Duodenal mucosa (tissue), 2 donors: Measurements from ENCODE around the gene GRK2.

ENCODE experiments used
- H3K27ac ChIP-seq: one replicate; pipeline ENCODE4 v1.7.0; 2013; ENCODE audit warnings: low read depth, low read length
- H3K27me3 ChIP-seq, 2 donors: one replicate each; pipeline ENCODE4 v1.7.0; 2013; ENCODE audit warnings: low read length in 2 of 2, control low read depth in 1 of 2; ENCODE audit not compliant: insufficient read depth in 2 of 2, control insufficient read depth in 1 of 2
- H3K36me3 ChIP-seq, 2 donors: one replicate each; pipeline ENCODE4 v1.7.0; 2013; ENCODE audit warnings: low read length in 2 of 2, control low read depth in 1 of 2; ENCODE audit not compliant: insufficient read depth in 2 of 2, control insufficient read depth in 1 of 2
- H3K4me1 ChIP-seq, 2 donors: one replicate each; pipeline ENCODE4 v1.7.0; 2013; ENCODE audit warnings: low read length in 2 of 2, control low read depth in 1 of 2; ENCODE audit not compliant: insufficient read depth in 2 of 2, control insufficient read depth in 1 of 2
- H3K4me3 ChIP-seq, 2 donors: one replicate each; pipeline ENCODE4 v1.7.0; 2013; ENCODE audit warnings: low read length in 2 of 2, low read depth in 1 of 2
- H3K9ac ChIP-seq, 2 donors: one replicate each; pipeline ENCODE4 v1.7.0; 2013; ENCODE audit warnings: low read length in 2 of 2, low read depth in 1 of 2
- H3K9me3 ChIP-seq, 2 donors: one replicate each; pipeline ENCODE4 v1.7.0; 2013; ENCODE audit warnings: low read length in 2 of 2, control low read depth in 1 of 2; ENCODE audit not compliant: control insufficient read depth in 1 of 2

GRK2 gene

DNA sequence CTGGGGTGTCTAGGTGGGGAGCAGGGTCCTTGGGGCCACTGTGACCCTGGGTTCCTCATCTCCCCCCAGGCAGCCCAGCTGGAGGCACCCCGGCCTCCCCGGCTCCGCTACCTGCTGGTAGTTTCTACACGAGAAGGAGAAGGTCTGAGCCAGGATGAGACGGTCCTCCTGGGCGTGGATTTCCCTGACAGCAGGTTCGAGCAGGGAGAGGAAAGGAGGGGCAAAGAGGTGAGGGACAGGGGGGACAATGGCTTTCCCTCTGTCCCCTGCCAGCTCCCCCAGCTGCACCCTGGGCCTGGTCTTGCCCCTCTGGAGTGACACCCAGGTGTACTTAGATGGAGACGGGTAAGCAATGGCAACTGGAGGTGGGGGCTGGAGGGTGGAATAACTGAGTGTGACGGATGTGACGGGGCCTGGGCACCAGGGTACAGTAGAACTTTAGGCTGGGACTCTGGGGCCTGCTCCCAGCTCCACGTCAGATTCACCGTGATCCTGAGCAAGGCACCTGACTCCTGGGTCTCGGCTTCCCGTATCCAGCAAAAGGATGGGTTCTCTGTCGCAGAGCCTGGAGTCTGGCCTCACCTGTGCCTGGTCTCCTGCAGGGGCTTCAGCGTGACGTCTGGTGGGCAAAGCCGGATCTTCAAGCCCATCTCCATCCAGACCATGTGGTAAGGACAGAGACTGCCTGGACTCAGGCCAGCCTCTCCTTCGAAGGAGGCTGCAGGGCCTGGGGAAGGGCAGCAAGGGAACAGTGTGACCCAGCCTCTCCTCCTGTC, 40.7 kb downstream of the GRK2 start:
- H3K4me1 ChIP-seq: peaks cover 16 to 22% of the 10 kb centered on the region in 2 donors
- H3K4me3 ChIP-seq: no peak overlapping the region
- H3K27me3 ChIP-seq: no peaks in the 10 kb centered on the region
- H3K27ac ChIP-seq: no peak overlapping the region
- H3K9ac ChIP-seq: no peak overlapping the region
- no peaks in the 10 kb centered on the region for H3K9me3 ChIP-seq
- H3K36me3 ChIP-seq: peaks cover 17 to 51% of the 10 kb centered on the region in 2 donors

DNA sequence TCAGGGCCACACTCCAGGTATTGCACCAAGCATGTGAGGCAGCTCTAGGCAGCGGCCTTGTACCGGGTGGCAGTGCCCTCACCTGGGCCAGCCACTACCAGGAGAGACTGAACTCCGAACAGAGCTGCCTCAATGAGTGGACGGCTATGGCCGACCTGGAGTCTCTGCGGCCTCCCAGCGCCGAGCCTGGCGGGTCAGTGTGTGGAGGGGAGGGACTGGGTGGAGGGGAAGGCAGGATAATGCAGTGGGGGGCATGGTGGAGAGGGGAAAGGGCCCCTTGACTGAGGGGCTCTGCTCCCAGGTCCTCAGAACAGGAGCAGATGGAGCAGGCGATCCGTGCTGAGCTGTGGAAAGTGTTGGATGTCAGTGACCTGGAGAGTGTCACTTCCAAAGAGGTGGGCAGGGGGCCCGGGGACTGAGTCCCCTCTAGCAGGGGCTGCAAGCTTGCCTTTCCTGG, 41.3 kb downstream of the GRK2 start:
- no peak overlapping the region for H3K4me3 ChIP-seq
- no peaks in the 10 kb centered on the region for H3K27me3 ChIP-seq
- no peak overlapping the region for H3K9ac ChIP-seq
- H3K4me1 ChIP-seq: peaks cover 16 to 20% of the 10 kb centered on the region in 2 donors
- no peak overlapping the region for H3K27ac ChIP-seq
- H3K36me3 ChIP-seq: peaks cover 17 to 52% of the 10 kb centered on the region in 2 donors
- H3K9me3 ChIP-seq: no peaks in the 10 kb centered on the region

DNA sequence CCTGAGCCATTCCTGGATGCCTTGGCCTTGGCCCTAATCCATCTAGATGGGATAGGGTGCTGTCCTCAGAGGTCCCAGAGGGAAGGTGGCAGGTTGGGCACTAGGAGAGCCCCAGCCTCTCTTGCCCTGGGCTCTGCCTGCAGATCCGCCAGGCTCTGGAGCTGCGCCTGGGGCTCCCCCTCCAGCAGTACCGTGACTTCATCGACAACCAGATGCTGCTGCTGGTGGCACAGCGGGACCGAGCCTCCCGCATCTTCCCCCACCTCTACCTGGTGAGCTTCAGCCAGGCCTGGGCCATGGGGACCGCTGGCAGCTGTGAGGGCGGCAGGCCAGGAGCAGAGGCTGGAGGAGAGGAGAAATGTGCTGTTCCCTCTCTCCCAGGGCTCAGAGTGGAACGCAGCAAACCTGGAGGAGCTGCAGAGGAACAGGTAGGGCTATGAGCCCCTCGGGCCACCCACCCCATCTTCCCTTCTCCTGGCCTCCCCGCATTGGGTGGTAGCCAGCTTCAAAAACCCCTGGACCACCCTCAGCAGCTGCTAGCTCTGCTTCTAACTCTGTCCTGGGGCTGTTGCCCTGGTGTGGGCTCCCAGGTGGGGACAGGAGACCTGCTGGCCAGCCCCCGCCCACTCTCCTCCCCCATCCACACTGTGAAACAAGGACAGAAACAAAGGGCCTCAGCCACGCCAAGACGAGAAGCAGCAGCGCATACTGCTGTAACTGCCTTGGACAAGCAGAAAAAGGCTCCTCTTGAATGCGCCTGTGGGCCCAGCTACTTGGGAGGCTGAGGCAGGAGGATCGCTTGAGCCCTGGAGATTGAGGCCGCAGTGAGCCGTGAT, 42.0 kb downstream of the GRK2 start:
- Histone ChIP-seq H3K9ac (no peak overlapping the region), H3K4me3 (no peak overlapping the region), H3K36me3 (peaks cover 17 to 52% of the 10 kb centered on the region in 2 donors), H3K27ac (no peak overlapping the region), H3K27me3 (no peaks in the 10 kb centered on the region), H3K4me1 (peaks cover 20 to 22% of the 10 kb centered on the region in 2 donors), H3K9me3 (no peaks in the 10 kb centered on the region)

DNA sequence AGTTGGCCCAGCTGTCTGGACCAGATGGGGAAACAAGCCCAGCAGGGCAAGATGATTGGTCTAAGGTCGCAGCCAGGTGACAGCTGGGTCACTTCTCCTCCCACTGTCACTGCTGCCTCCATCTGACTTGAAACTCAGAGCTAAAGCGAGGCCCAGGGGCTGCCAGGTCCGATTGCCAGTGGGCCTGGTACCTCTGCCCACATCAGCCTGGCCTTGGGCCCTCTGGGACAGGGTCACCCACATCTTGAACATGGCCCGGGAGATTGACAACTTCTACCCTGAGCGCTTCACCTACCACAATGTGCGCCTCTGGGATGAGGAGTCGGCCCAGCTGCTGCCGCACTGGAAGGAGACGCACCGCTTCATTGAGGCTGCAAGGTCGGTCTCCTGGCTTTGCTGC, 42.9 kb downstream of the GRK2 start:
- H3K4me1 ChIP-seq: peaks cover 21 to 24% of the 10 kb centered on the region in 2 donors
- H3K4me3 ChIP-seq: no peak overlapping the region
- no peaks in the 10 kb centered on the region for H3K9me3 ChIP-seq
- no peak overlapping the region for H3K9ac ChIP-seq
- peaks cover 17 to 52% of the 10 kb centered on the region in 2 donors for H3K36me3 ChIP-seq
- no peak overlapping the region for H3K27ac ChIP-seq
- H3K27me3 ChIP-seq: no peaks in the 10 kb centered on the region

DNA sequence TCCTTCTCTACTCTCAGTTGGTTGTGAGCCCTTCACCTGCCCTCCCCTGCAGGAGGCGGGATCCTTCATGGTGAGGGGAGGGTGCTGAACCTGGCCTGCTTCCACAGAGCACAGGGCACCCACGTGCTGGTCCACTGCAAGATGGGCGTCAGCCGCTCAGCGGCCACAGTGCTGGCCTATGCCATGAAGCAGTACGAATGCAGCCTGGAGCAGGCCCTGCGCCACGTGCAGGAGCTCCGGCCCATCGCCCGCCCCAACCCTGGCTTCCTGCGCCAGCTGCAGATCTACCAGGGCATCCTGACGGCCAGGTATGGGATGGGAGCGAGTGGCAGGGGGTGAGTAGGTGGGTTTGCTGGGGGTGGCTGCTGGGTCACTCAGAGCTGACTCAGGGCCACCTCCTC, 43.4 kb downstream of the GRK2 start:
- no peaks in the 10 kb centered on the region for H3K9me3 ChIP-seq
- no peak overlapping the region for H3K4me3 ChIP-seq
- H3K4me1 ChIP-seq: peaks cover 16 to 19% of the 10 kb centered on the region in 2 donors
- H3K9ac ChIP-seq: no peak overlapping the region
- H3K27me3 ChIP-seq: no peaks in the 10 kb centered on the region
- peaks cover 17 to 52% of the 10 kb centered on the region in 2 donors for H3K36me3 ChIP-seq
- no peak overlapping the region for H3K27ac ChIP-seq

DNA sequence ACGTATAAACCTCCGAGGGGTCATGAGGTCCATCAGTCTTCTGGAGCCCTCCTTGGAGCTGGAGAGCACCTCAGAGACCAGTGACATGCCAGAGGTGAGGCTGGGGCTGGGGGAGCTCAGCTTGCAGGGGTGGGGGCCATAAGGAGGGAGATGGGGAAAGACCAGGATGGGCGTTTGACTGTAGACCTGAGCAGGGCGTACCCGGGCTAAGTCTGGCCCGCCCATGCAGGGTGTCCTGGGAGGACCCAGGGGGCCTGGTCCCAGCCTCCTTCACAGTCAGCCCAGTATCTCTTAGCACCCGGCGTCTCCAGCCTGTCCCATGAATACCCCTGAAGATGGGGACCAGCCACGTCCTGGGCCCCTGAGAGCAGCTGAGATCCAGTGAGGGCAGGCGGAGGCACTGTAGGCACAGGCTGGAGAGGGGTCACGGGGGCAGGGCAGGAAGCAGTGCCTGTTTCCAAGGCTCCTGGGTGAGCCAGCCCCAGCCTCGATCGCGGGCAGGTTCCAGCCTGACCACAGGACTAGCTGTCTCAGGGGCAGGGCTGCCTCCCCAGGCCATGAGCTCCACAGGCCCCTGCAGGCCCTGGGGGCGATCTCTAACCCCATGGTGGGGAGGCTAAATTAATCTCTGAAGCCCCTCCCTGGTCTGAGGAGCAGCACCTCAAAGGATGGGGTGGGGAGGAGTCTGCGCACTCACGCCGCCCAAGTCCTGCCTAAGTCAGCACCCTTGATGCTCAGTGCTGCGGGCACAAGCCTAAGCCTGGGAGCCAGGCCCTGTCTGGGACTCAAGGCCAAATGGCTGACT, 44.2 kb downstream of the GRK2 start:
- H3K36me3 ChIP-seq: peaks cover 17 to 52% of the 10 kb centered on the region in 2 donors

DNA sequence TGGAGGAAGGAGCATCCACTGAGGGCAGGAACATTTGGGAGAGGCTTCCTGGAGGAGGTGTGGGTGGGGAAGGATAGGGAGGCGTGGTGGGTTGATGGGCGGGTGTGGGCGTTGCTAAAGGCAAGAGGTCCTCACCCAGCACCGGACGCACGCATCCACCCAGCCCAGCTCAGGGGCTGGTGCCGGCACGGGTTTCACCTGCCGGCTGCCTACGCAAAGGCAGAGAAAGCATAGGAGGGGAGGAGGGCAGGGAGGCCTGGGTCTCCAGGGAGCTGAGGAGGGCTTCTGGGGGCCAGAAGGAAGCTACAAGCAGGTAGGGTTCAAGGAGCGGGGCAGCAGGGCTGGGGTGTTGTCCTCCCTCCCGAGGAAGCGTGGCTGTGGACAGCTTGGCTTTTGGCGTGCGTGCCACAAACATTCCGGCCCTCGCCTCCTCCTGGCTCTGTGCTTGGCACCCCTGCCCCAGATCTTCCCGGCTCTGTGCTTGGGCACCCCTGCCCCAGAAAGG, 44.8 kb downstream of the GRK2 start:
- no peaks in the 10 kb centered on the region for H3K27me3 ChIP-seq
- H3K9me3 ChIP-seq: no peaks in the 10 kb centered on the region
- H3K36me3 ChIP-seq: peaks cover 17 to 52% of the 10 kb centered on the region in 2 donors
- H3K4me3 ChIP-seq: no peak overlapping the region
- no peak overlapping the region for H3K27ac ChIP-seq
- H3K4me1 ChIP-seq: peaks cover 13 to 15% of the 10 kb centered on the region in 2 donors
- H3K9ac ChIP-seq: no peak overlapping the region

More for the DNA sequence above, 44.2 kb downstream of the GRK2 start:
- no peak overlapping the region for H3K27ac ChIP-seq
- no peak overlapping the region for H3K9ac ChIP-seq
- H3K27me3 ChIP-seq: no peaks in the 10 kb centered on the region
- H3K9me3 ChIP-seq: no peaks in the 10 kb centered on the region
- H3K4me3 ChIP-seq: no peak overlapping the region
- H3K4me1 ChIP-seq: peaks cover 13 to 15% of the 10 kb centered on the region in 2 donors

DNA sequence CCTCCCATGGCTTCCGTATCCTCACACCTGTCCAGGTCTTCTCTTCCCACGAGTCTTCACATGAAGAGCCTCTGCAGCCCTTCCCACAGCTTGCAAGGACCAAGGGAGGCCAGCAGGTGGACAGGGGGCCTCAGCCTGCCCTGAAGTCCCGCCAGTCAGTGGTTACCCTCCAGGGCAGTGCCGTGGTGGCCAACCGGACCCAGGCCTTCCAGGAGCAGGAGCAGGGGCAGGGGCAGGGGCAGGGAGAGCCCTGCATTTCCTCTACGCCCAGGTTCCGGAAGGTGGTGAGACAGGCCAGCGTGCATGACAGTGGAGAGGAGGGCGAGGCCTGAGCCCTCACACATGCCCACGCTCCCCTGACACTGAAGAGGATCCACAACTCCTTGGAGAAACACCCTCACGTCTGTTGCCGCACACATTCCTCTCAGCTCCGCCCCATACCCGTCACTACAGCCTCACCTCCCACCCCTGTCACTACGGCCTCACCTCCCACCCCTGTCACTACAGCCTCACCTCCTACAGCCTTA, 45.3 kb downstream of the GRK2 start:
- no peak overlapping the region for H3K27ac ChIP-seq
- H3K4me3 ChIP-seq: no peak overlapping the region
- H3K27me3 ChIP-seq: no peaks in the 10 kb centered on the region
- no peak overlapping the region for H3K9ac ChIP-seq
- H3K9me3 ChIP-seq: no peaks in the 10 kb centered on the region
- peaks cover 13 to 15% of the 10 kb centered on the region in 2 donors for H3K4me1 ChIP-seq
- peaks cover 17 to 50% of the 10 kb centered on the region in 2 donors for H3K36me3 ChIP-seq

DNA sequence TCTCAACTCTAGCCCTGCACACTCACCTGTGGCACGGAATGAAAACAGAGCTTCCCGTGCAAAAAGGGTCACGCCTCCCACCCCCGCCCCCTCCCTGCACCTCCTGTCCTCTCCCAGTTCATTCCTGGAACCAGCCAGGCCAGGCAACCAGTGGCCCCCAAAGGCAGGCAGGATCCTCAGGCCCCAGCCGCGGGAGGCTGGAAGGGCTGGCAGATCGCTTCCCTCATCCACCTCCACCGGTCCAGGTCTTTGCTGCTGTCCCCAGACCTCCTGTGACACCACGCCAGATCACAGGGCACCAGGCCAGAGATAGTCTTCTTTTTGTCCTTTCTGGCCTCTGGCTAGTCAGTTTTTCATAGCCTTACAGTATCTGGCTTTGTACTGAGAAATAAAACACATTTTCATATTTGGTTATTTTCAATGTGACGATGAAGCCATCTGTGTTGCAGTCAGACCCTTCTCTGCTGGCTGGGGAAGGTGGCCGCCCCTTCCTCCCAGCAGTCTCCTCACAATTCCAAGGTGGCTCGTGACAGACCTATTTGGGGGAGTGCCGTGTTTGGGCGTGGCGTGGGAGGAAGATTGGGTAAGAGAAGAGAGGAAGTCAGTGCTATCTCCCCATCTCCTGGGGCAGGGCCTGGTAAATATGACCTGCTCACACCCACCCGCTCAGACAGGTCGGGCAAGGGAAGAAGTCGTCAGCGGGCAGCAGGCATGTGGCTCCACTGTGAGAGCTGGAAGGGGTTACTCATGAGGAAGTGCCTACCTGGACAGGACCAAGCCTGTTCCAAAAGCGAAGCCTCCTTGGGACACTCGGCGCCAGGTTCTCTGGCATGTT, 46.1 kb downstream of the GRK2 start:
- Histone ChIP-seq H3K4me3 (no peak overlapping the region), H3K4me1 (peaks cover 13 to 15% of the 10 kb centered on the region in 2 donors), H3K27me3 (no peaks in the 10 kb centered on the region), H3K9me3 (no peaks in the 10 kb centered on the region), H3K9ac (no peak overlapping the region), H3K27ac (peak overlapping the region; percentile 55), H3K36me3 (peaks cover 12 to 43% of the 10 kb centered on the region in 2 donors)
